T-cell (primary cell): ENCODE results near the gene FANCE. TPM values are rescaled to one million over a fixed set of nuclear protein-coding genes. Genes with fewer than 3 reads are reported as not detected.
A peak's percentile ranks its signal among the peaks of the same experiment; 100 is the strongest.

ENCODE experiments used
- ATAC-seq, 4 experiments: fragments of 200-7000 bp in 3 of 4; fragments of 150-1000 bp in 1 of 4; cut with Tn5 transposase; replicated peaks in 1 of 4; 1 replicate in 3 of 4; 2 replicates in 1 of 4; pipeline ENCODE4 v1.10.0; 2021; ENCODE audit warnings: moderate library complexity in 3 of 4, mild to moderate bottlenecking in 2 of 4, moderate number of reproducible peaks in 1 of 4
- CTCF ChIA-PET, 2 donors: fragments of 300-600 bp; sonication (Branson Sonifier 250); formaldehyde crosslinking; loops; one replicate each; lab custom pipeline; 2022; ENCODE audit warnings: antibody characterized with exemption in 2 of 2; lab: Charles Lee
- POLR2A ChIA-PET, 2 donors: fragments of 300-600 bp; sonication (Branson Sonifier 250); formaldehyde crosslinking; loops; one replicate each; lab custom pipeline; 2022; ENCODE audit warnings: antibody characterized with exemption in 2 of 2; lab: Charles Lee
- DNase-seq, 35 experiments: peaks; one replicate each; pipeline versions ENCODE4 v3.0.0 to v3.0.0-alpha.2; 2013 to 2023
- H3K27ac ChIP-seq: one replicate; pipeline ENCODE4 v1.5.1; 2013; ENCODE audit warnings: low read length
- H3K27me3 ChIP-seq, 2 experiments: replicated peaks in 1 of 2; 1 replicate in 1 of 2; 2 replicates in 1 of 2; pipeline versions ENCODE4 v1.6.1 to v1.7.0; 2013; ENCODE audit warnings: low read length in 1 of 2, mixed read lengths in 1 of 2; ENCODE audit not compliant: control insufficient read depth in 2 of 2, insufficient read depth in 2 of 2; ENCODE audit errors: extremely low read depth in 1 of 2
- H3K36me3 ChIP-seq, 2 donors: 1 replicate in 1 of 2; 2 replicates in 1 of 2; pipeline versions ENCODE4 v1.6.1 to v1.7.0; 2013; ENCODE audit warnings: low read length in 1 of 2; ENCODE audit not compliant: control insufficient read depth in 2 of 2, insufficient read depth in 1 of 2; ENCODE audit errors: extremely low read depth in 1 of 2
- H3K4me1 ChIP-seq, 2 experiments: 1 replicate in 1 of 2; 2 replicates in 1 of 2; pipeline versions ENCODE4 v1.6.1 to v1.7.0; 2013; ENCODE audit warnings: low read length in 2 of 2, mixed read lengths in 1 of 2; ENCODE audit not compliant: insufficient read depth in 2 of 2, control insufficient read depth in 1 of 2; ENCODE audit errors: extremely low read depth in 1 of 2
- H3K4me3 ChIP-seq, 2 donors: 1 replicate in 1 of 2; 2 replicates in 1 of 2; pipeline versions ENCODE4 v1.5.1 to v1.7.0; 2013; ENCODE audit warnings: mild to moderate bottlenecking in 2 of 2, low read length in 1 of 2, moderate library complexity in 1 of 2; ENCODE audit not compliant: control insufficient read depth in 1 of 2; ENCODE audit errors: extremely low read depth in 1 of 2
- H3K9me3 ChIP-seq: 2 replicates; pipeline ENCODE4 v1.7.0; 2013
- H3K27ac Mint-ChIP-seq, 2 donors: one replicate each; pipeline ENCODE4 v1.8.0; 2020 to 2021; ENCODE audit warnings: mild to moderate bottlenecking in 2 of 2, mixed read lengths in 2 of 2
- H3K27me3 Mint-ChIP-seq, 2 donors: one replicate each; pipeline ENCODE4 v1.8.0; 2021 to 2022; ENCODE audit warnings: mixed read lengths in 2 of 2
- H3K36me3 Mint-ChIP-seq: one replicate; pipeline ENCODE4 v1.8.0; 2021; ENCODE audit warnings: mixed read lengths
- H3K4me1 Mint-ChIP-seq, 3 donors: one replicate each; pipeline ENCODE4 v1.8.0; 2020 to 2022; ENCODE audit warnings: mixed read lengths in 3 of 3, mild to moderate bottlenecking in 1 of 3
- H3K4me3 Mint-ChIP-seq, 3 donors: one replicate each; pipeline ENCODE4 v1.8.0; 2020 to 2022; ENCODE audit warnings: mild to moderate bottlenecking in 3 of 3, mixed read lengths in 3 of 3, moderate library complexity in 3 of 3
- H3K9me3 Mint-ChIP-seq, 3 donors: one replicate each; pipeline ENCODE4 v1.8.0; 2020 to 2022; ENCODE audit warnings: mixed read lengths in 3 of 3
- WGBS: methylation state at CpG from one replicate; pipeline ENCODE4 v1.1.5; 2013; ENCODE audit warnings: missing lambda C conversion rate; ENCODE audit not compliant: insufficient coverage; 5-methylcytosine and 5-hydroxymethylcytosine counted together
- total RNA-seq, 35 experiments: library from RNA in 6 of 35; stranded (reverse) in 6 of 35; fragments of 120-200 nt in 1 of 35; gene quantifications; one replicate each; pipeline versions ENCODE4 v1.2.1 to v1.2.4 and lab custom pipeline; 2013 to 2026

FANCE gene
- total RNA-seq, 5 donors from 2014 or later (not counting 1 experiment from before 2014, with no cell fraction given) = 5.6 to 12.8 (median 11.7) TPM

GRCh38 chr6:35468980-35469750 is 17.0 kb downstream of the FANCE start:
- peak overlapping the region; percentile 95 to 98 (median 96) for H3K4me3 Mint-ChIP-seq
- H3K36me3 Mint-ChIP-seq = peaks cover 19% of the 10 kb centered on the region

GRCh38 chr6:35469751-35470662 is 17.9 kb downstream of the FANCE start:
- Histone ChIP-seq H3K36me3 (peaks cover 9 to 44% of the 10 kb centered on the region in 2 donors), H3K4me1 (peaks cover 5 to 46% of the 10 kb centered on the region in 2 experiments), H3K4me3 (peak overlapping the region; percentile 82 to 100), H3K27ac (peak overlapping the region; percentile 96), H3K9me3 (no peaks in the 10 kb centered on the region), H3K27me3 (no peaks in the 10 kb centered on the region)
- H3K36me3 Mint-ChIP-seq = peaks cover 22% of the 10 kb centered on the region
- 16% methylated on average over 8 of the region's 18 CpGs for WGBS
- H3K27me3 Mint-ChIP-seq = no peaks in the 10 kb centered on the region
- no peak for ATAC-seq
- peak in 2 of 35 experiments; percentile 18 to 44 for DNase-seq
- H3K4me3 Mint-ChIP-seq = peak overlapping the region; percentile 95 to 98 (median 96)
- ChIA-PET POLR2A (interaction anchor here in 1 of 2 donors (0.7 kb wide), 1 partner anchor 210 kb away, joined by 3 read pairs; the partner anchor contains the start of gene ZNF76), CTCF (no interaction called here)
- no peaks in the 10 kb centered on the region for H3K9me3 Mint-ChIP-seq
- peaks cover 35 to 42% (median 40%) of the 10 kb centered on the region in 3 donors for H3K4me1 Mint-ChIP-seq
- peak overlapping the region; percentile 98 to 99 for H3K27ac Mint-ChIP-seq

More at GRCh38 chr6:35468980-35469750, 17.0 kb downstream of the FANCE start:
- CTCF ChIA-PET = no interaction called here
- Mint-ChIP-seq H3K4me1 (peaks cover 35 to 42% (median 40%) of the 10 kb centered on the region in 3 donors), H3K27ac (peak overlapping the region; percentile 98 to 99), H3K27me3 (no peaks in the 10 kb centered on the region), H3K9me3 (no peaks in the 10 kb centered on the region)
- Histone ChIP-seq H3K4me3 (peak overlapping the region; percentile 82 to 100), H3K27me3 (no peaks in the 10 kb centered on the region), H3K27ac (peak overlapping the region; percentile 96), H3K9me3 (no peaks in the 10 kb centered on the region), H3K4me1 (peaks cover 5 to 46% of the 10 kb centered on the region in 2 experiments), H3K36me3 (peaks cover 9 to 44% of the 10 kb centered on the region in 2 donors)
- peak in 1 of 4 experiments; percentile 7 for ATAC-seq
- no peak for DNase-seq
- 2% methylated on average over 34 of the region's 37 CpGs for WGBS
- POLR2A ChIA-PET = interaction anchor here in 1 of 2 donors (0.6 to 0.7 kb wide), 2 partner anchors 128 to 210 kb away, joined by 3 to 8 read pairs; partner anchors contain the start of gene ZNF76

GRCh38 chr6:35470663-35471120 is 18.6 kb downstream of the FANCE start:
- Histone ChIP-seq H3K4me3 (no peak overlapping the region), H3K4me1 (peaks cover 5 to 46% of the 10 kb centered on the region in 2 experiments), H3K36me3 (peaks cover 9 to 44% of the 10 kb centered on the region in 2 donors), H3K9me3 (no peaks in the 10 kb centered on the region), H3K27me3 (no peaks in the 10 kb centered on the region), H3K27ac (peak overlapping the region; percentile 96)
- ChIA-PET POLR2A (interaction anchor here in 1 of 2 donors (0.7 kb wide), 1 partner anchor 648 kb away, joined by 5 read pairs; no protein-coding TSS in a partner anchor), CTCF (no interaction called here)
- no peak for ATAC-seq
- Mint-ChIP-seq H3K4me3 (peak overlapping the region; percentile 95 to 98 (median 96)), H3K4me1 (peaks cover 35 to 42% (median 40%) of the 10 kb centered on the region in 3 donors), H3K27me3 (no peaks in the 10 kb centered on the region), H3K27ac (peak overlapping the region; percentile 98 to 99), H3K36me3 (peaks cover 25% of the 10 kb centered on the region), H3K9me3 (no peaks in the 10 kb centered on the region)
- WGBS = 22% methylated on average over 1 of the region's 3 CpGs
- no peak for DNase-seq

GRCh38 chr6:35471836-35472345 is 19.8 kb downstream of the FANCE start:
- ChIA-PET CTCF (interaction anchor here (0.5 to 1.3 kb wide), 3 partner anchors 27 to 264 kb away, joined by 3 to 4 read pairs (median 3); no protein-coding TSS in a partner anchor), POLR2A (interaction anchor here in 1 of 2 donors (0.7 kb wide), 1 partner anchor 9 kb away, joined by 3 read pairs; no protein-coding TSS in a partner anchor)
- H3K27me3 ChIP-seq = no peaks in the 10 kb centered on the region
- H3K4me3 Mint-ChIP-seq = no peak overlapping the region
- peaks cover 5 to 46% of the 10 kb centered on the region in 2 experiments for H3K4me1 ChIP-seq
- H3K36me3 ChIP-seq = peaks cover 9 to 39% of the 10 kb centered on the region in 2 donors
- H3K27ac Mint-ChIP-seq = peak overlapping the region; percentile 51 to 98
- 76% methylated on average over 2 of the region's 8 CpGs for WGBS
- H3K4me3 ChIP-seq = no peak overlapping the region
- H3K9me3 ChIP-seq = no peaks in the 10 kb centered on the region
- H3K27ac ChIP-seq = no peak overlapping the region
- H3K9me3 Mint-ChIP-seq = no peaks in the 10 kb centered on the region
- H3K4me1 Mint-ChIP-seq = peaks cover 35 to 42% (median 40%) of the 10 kb centered on the region in 3 donors
- peaks cover 25% of the 10 kb centered on the region for H3K36me3 Mint-ChIP-seq
- no peaks in the 10 kb centered on the region for H3K27me3 Mint-ChIP-seq
- ATAC-seq (no peak), DNase-seq (no peak)

GRCh38 chr6:35473075-35473849 is 21.1 kb downstream of the FANCE start:
- DNase-seq (no peak), ATAC-seq (no peak)
- Histone ChIP-seq H3K4me1 (peaks cover 5 to 38% of the 10 kb centered on the region in 2 experiments), H3K4me3 (no peak overlapping the region), H3K27me3 (no peaks in the 10 kb centered on the region), H3K27ac (no peak overlapping the region), H3K9me3 (no peaks in the 10 kb centered on the region), H3K36me3 (peaks cover 9 to 39% of the 10 kb centered on the region in 2 donors)
- ChIA-PET POLR2A (interaction anchor here (0.5 to 0.6 kb wide), 4 partner anchors 94 to 974 kb away, joined by 3 to 7 read pairs (median 5); partner anchors contain the start of gene PPARD (in 1 of the 2)), CTCF (interaction anchor here (0.6 kb wide), 2 partner anchors 151 to 1107 kb away, joined by 3 to 6 read pairs; no protein-coding TSS in a partner anchor)
- H3K27me3 Mint-ChIP-seq = no peaks in the 10 kb centered on the region
- no peaks in the 10 kb centered on the region for H3K9me3 Mint-ChIP-seq
- no peak overlapping the region for H3K4me3 Mint-ChIP-seq
- H3K36me3 Mint-ChIP-seq = peaks cover 25% of the 10 kb centered on the region
- H3K27ac Mint-ChIP-seq = no peak overlapping the region
- WGBS = 100% methylated on average over 3 of the region's 9 CpGs
- peaks cover 23 to 33% (median 33%) of the 10 kb centered on the region in 3 donors for H3K4me1 Mint-ChIP-seq
